Measurements from ENCODE around the gene KCTD18. TPM values are rescaled to one million over a fixed set of nuclear protein-coding genes. Genes with fewer than 3 reads are reported as not detected.

The KCTD18 gene
- total RNA-seq, 1 donor, result 33.7 TPM

- Histone ChIP-seq H3K27me3 (ENCODE audit: insufficient read depth, low read length) (no peaks in the 10 kb centered on the region), H3K4me3 (ENCODE audit: insufficient read depth, low read length) (no peak overlapping the region), H3K79me2 (ENCODE audit: insufficient read depth, low read length) (no peaks in the 10 kb centered on the region), H4K20me1 (ENCODE audit: insufficient read depth, low read length) (no peaks in the 10 kb centered on the region), H2AFZ (ENCODE audit: low read length) (no peak overlapping the region), H3K36me3 (ENCODE audit: insufficient read depth, low read length) (peaks cover 17% of the 10 kb centered on the region), H3K4me1 (ENCODE audit: insufficient read depth, low read length) (no peaks in the 10 kb centered on the region), H3K4me2 (ENCODE audit: insufficient read depth, low read length) (no peak overlapping the region), H3K27ac (ENCODE audit: low read depth, low read length) (no peak overlapping the region), H3K9me3 (ENCODE audit: low read depth, low read length) (no peaks in the 10 kb centered on the region)
- no peak for DNase-seq (ENCODE audit: insufficient read length, low spot score, missing footprints)
- TF ChIP-seq, protein P1, sequence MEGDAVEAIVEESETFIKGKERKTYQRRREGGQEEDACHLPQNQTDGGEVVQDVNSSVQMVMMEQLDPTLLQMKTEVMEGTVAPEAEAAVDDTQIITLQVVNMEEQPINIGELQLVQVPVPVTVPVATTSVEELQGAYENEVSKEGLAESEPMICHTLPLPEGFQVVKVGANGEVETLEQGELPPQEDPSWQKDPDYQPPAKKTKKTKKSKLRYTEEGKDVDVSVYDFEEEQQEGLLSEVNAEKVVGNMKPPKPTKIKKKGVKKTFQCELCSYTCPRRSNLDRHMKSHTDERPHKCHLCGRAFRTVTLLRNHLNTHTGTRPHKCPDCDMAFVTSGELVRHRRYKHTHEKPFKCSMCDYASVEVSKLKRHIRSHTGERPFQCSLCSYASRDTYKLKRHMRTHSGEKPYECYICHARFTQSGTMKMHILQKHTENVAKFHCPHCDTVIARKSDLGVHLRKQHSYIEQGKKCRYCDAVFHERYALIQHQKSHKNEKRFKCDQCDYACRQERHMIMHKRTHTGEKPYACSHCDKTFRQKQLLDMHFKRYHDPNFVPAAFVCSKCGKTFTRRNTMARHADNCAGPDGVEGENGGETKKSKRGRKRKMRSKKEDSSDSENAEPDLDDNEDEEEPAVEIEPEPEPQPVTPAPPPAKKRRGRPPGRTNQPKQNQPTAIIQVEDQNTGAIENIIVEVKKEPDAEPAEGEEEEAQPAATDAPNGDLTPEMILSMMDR (IDR thresholded peaks at IDR 0.05; ENCODE audit: extremely low read depth, low read depth, low read length), result no peak
These were observed 61.4 kb downstream of the KCTD18 start for GRCh38 chr2:200448455-200448854.

DNA sequence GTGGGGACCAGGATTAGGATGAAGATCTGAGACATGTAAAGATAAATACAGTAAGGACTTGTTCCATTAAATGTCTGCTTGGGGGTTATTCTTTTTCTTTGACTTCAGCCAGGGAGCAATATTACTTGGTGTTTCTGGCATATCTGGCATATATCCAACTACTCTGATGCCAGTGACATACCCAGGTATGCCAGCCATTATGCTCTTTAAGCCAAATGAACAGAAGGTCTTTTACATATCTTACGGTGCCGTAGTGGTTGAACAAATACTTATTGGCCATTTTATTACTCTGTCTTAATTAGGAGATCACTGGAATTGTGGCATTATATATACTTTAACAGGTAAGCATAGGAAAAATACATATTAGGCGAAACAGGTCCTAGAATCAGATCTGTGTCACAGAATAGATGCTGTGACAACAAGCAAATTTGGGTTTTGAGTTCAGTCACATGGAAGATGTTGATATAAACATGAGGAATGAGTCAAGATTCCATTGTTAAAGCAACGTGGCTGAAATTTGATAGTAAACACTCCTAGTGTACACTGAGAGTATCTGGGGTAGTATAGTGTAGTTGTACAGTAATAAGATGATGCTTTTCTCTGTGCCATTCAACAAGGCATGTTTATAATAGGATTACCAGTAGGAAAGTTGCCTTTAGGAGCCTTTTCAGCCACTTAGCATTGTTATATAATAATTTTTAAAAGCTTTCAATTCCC, 62.6 kb downstream of the KCTD18 start:
- no peaks in the 10 kb centered on the region for H3K9me3 ChIP-seq (ENCODE audit: low read depth, low read length)
- no peaks in the 10 kb centered on the region for H3K27me3 ChIP-seq (ENCODE audit: insufficient read depth, low read length)
- H2AFZ ChIP-seq (ENCODE audit: low read length), result no peak overlapping the region
- no peaks in the 10 kb centered on the region for H4K20me1 ChIP-seq (ENCODE audit: insufficient read depth, low read length)
- H3K79me2 ChIP-seq (ENCODE audit: insufficient read depth, low read length), result no peaks in the 10 kb centered on the region
- TF ChIP-seq, protein P1 (IDR thresholded peaks at IDR 0.05; ENCODE audit: extremely low read depth, low read depth, low read length), result no peak
- peaks cover 8% of the 10 kb centered on the region for H3K4me1 ChIP-seq (ENCODE audit: insufficient read depth, low read length)
- DNase-seq (ENCODE audit: insufficient read length, low spot score, missing footprints), result no peak
- no peak overlapping the region for H3K4me2 ChIP-seq (ENCODE audit: insufficient read depth, low read length)
- peaks cover 20% of the 10 kb centered on the region for H3K36me3 ChIP-seq (ENCODE audit: insufficient read depth, low read length)
- H3K4me3 ChIP-seq (ENCODE audit: insufficient read depth, low read length), result no peak overlapping the region
- H3K27ac ChIP-seq (ENCODE audit: low read depth, low read length), result no peak overlapping the region

DNA sequence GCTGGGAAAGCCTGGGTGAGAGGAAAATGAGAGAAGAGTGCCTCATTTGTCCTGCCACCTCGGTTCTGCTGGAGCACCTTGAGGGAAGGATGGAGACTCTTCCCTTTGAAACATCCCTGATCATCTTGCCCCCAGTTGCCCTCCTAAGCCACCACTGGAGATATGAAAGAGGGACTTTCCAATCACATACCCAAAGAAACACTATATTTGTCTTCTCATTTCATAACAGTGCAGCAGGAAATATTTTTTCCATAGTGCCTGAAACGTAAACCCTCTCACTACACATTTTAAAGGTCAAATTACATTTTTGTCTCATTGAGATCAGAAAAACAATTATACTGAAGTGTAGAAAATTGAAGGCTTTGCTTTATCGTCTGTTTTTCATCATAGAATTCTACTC, 63.3 kb downstream of the KCTD18 start:
- H3K27me3 ChIP-seq (ENCODE audit: insufficient read depth, low read length), result no peaks in the 10 kb centered on the region
- no peaks in the 10 kb centered on the region for H4K20me1 ChIP-seq (ENCODE audit: insufficient read depth, low read length)
- peaks cover 10% of the 10 kb centered on the region for H3K4me1 ChIP-seq (ENCODE audit: insufficient read depth, low read length)
- H3K4me3 ChIP-seq (ENCODE audit: insufficient read depth, low read length), result no peak overlapping the region
- H3K79me2 ChIP-seq (ENCODE audit: insufficient read depth, low read length), result no peaks in the 10 kb centered on the region
- no peak overlapping the region for H3K27ac ChIP-seq (ENCODE audit: low read depth, low read length)
- DNase-seq (ENCODE audit: insufficient read length, low spot score, missing footprints), result no peak
- peaks cover 23% of the 10 kb centered on the region for H3K36me3 ChIP-seq (ENCODE audit: insufficient read depth, low read length)
- no peak overlapping the region for H3K4me2 ChIP-seq (ENCODE audit: insufficient read depth, low read length)
- no peak overlapping the region for H2AFZ ChIP-seq (ENCODE audit: low read length)
- H3K9me3 ChIP-seq (ENCODE audit: low read depth, low read length), result no peaks in the 10 kb centered on the region
- TF ChIP-seq, protein P1 (IDR thresholded peaks at IDR 0.05; ENCODE audit: extremely low read depth, low read depth, low read length), result no peak

DNA sequence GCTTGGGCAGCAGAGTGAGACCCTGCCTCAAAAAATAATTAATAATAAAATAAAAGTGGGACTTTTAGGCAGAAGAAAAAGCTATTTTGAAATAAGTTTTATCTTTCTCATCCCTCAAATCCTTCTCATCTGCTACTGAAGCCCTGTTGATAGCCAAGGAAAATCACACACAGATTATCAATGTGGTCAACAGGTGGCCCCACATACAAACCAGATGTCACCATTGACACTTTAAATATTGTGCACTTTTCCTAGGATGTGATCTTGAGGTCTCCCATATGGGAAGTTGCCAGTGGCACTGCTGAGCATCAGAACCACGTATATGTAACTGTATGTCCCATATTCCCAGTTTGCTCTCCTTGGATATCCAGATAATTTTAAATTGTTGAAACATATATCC, 64.6 kb downstream of the KCTD18 start:
- Histone ChIP-seq H3K4me3 (ENCODE audit: insufficient read depth, low read length) (no peak overlapping the region), H4K20me1 (ENCODE audit: insufficient read depth, low read length) (no peaks in the 10 kb centered on the region), H3K27ac (ENCODE audit: low read depth, low read length) (no peak overlapping the region), H3K36me3 (ENCODE audit: insufficient read depth, low read length) (peaks cover 30% of the 10 kb centered on the region), H3K79me2 (ENCODE audit: insufficient read depth, low read length) (no peaks in the 10 kb centered on the region), H2AFZ (ENCODE audit: low read length) (no peak overlapping the region), H3K27me3 (ENCODE audit: insufficient read depth, low read length) (no peaks in the 10 kb centered on the region), H3K4me1 (ENCODE audit: insufficient read depth, low read length) (peaks cover 10% of the 10 kb centered on the region), H3K9me3 (ENCODE audit: low read depth, low read length) (no peaks in the 10 kb centered on the region), H3K4me2 (ENCODE audit: insufficient read depth, low read length) (no peak overlapping the region)
- TF ChIP-seq, protein P1 (IDR thresholded peaks at IDR 0.05; ENCODE audit: extremely low read depth, low read depth, low read length), result no peak
- DNase-seq (ENCODE audit: insufficient read length, low spot score, missing footprints), result no peak
